Kidney epithelial cell (primary cell): ENCODE results near the gene MIGA1. TPM values are rescaled to one million over a fixed set of nuclear protein-coding genes. Genes with fewer than 3 reads are reported as not detected.
"Not testable (repeated sequence)": the region's sequence is repeated elsewhere in the genome, so short reads cannot be mapped to it uniquely, and the experiment has no call there.

Experiments used
- DNase-seq: peaks from one replicate; pipeline ENCODE4 v3.0.0-alpha.2; 2010; ENCODE audit warnings: low read depth
- H3K27me3 ChIP-seq: 2 replicates; pipeline ENCODE4 v1.6.0; 2011; ENCODE audit warnings: low read length; ENCODE audit not compliant: control insufficient read depth, insufficient read depth
- H3K36me3 ChIP-seq: 2 replicates; pipeline ENCODE4 v1.5.1; 2011; ENCODE audit warnings: low read length; ENCODE audit not compliant: control insufficient read depth, insufficient read depth
- H3K4me3 ChIP-seq: 2 replicates; pipeline ENCODE4 v1.5.1; 2011; ENCODE audit warnings: low read depth, mild to moderate bottlenecking, control low read depth, low read length
- total RNA-seq: library from RNA; depleted of rRNA; stranded (reverse); fragments of >200 nt; gene quantifications from 2 replicates; pipeline ENCODE4 v1.2.3, GENCODE V29; 2015
- TF ChIP-seq, protein P1 (sequence below): IDR thresholded peaks from 2 replicates; pipeline ENCODE4 v1.5.1; 2011; ENCODE audit warnings: mild to moderate bottlenecking, moderate library complexity, low read length, control low read depth, inconsistent platforms; ENCODE audit not compliant: insufficient read depth, poor library complexity, severe bottlenecking

MIGA1 gene
- total RNA-seq, 1 donor from 2014 or later = 14.5 TPM

DNA sequence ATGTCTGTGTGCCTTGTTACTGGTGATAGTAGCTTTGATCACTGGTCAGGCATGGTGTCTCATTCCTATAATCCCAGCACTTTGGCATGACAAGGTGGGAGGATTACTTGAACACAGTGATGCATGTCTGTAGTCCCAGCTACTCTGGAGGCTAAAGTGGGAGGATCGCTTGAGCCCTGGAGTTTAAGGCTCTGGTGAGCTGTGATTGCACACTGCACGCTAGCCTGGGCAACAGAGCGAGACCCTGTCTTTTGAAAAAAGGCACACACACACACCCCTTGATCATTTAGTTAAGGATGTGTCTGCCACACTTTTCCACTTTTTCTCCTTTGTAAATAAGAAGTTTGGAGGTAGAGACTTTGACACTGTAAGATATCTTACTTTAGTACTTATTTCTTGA lies 15.1 kb downstream of the MIGA1 start:
- TF ChIP-seq, protein P1, sequence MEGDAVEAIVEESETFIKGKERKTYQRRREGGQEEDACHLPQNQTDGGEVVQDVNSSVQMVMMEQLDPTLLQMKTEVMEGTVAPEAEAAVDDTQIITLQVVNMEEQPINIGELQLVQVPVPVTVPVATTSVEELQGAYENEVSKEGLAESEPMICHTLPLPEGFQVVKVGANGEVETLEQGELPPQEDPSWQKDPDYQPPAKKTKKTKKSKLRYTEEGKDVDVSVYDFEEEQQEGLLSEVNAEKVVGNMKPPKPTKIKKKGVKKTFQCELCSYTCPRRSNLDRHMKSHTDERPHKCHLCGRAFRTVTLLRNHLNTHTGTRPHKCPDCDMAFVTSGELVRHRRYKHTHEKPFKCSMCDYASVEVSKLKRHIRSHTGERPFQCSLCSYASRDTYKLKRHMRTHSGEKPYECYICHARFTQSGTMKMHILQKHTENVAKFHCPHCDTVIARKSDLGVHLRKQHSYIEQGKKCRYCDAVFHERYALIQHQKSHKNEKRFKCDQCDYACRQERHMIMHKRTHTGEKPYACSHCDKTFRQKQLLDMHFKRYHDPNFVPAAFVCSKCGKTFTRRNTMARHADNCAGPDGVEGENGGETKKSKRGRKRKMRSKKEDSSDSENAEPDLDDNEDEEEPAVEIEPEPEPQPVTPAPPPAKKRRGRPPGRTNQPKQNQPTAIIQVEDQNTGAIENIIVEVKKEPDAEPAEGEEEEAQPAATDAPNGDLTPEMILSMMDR = no peak
- DNase-seq = no peak
- no peaks in the 10 kb centered on the region for H3K27me3 ChIP-seq

DNA sequence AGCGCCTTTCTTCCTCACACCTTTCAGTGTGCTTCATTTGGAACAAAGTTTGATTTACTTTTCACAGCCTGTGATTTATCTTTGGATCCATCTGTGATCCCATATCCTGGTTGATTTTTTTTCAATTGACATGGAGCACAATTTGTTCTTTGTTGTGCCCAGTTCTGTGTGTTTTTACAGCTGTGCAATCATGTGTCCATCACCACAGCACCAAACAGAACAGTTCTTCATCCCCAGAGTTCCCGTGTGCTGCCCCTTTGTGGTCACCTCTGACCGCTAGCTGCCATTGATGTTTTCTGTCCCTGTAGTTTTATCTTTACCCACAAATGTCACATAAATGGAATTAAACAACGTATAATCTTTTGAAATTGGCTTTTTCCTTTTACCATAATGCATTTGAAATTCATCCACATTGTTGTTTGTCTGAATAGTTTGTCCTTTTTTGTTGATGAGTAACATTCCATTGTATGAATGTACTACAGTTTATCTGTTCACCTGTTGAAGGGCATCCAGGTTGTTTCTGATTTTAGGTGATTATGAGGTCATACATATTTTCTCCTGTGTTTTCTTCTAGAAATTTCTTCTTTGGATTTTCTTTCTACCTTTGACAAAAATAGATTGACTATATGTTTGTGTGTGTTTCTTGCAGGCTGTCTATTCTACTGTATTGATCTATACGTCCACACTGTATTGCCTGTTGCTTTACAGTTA lies 17.4 kb downstream of the MIGA1 start:
- DNase-seq = no peak
- TF ChIP-seq, protein P1 = no peak
- Histone ChIP-seq H3K4me3 (no peak overlapping the region), H3K36me3 (no peaks in the 10 kb centered on the region), H3K27me3 (no peaks in the 10 kb centered on the region)

More for the DNA sequence above, 15.1 kb downstream of the MIGA1 start:
- Histone ChIP-seq H3K4me3 (no peak overlapping the region), H3K36me3 (no peaks in the 10 kb centered on the region)

DNA sequence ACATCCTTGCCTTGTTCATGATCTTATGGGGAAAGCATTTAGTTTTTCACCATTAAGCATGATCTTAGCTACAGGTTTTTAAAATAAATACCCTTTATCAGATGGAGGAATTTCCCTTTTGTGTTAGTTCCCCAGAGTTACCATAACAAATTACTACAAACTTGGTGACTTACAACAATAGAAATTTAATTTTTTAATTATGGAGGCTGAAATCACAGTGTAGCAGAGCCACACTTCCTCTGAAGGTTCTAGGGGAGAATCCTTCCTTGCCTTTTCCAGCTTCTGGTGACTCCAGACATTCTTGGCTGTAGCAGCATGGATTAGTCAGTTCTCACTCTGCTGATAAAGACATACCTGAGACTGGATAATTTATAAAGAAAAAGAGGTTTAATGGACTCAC lies 18.5 kb downstream of the MIGA1 start:
- DNase-seq = no peak
- no peak overlapping the region for H3K4me3 ChIP-seq
- TF ChIP-seq, protein P1 = no peak
- H3K36me3 ChIP-seq = no peaks in the 10 kb centered on the region
- no peaks in the 10 kb centered on the region for H3K27me3 ChIP-seq

DNA sequence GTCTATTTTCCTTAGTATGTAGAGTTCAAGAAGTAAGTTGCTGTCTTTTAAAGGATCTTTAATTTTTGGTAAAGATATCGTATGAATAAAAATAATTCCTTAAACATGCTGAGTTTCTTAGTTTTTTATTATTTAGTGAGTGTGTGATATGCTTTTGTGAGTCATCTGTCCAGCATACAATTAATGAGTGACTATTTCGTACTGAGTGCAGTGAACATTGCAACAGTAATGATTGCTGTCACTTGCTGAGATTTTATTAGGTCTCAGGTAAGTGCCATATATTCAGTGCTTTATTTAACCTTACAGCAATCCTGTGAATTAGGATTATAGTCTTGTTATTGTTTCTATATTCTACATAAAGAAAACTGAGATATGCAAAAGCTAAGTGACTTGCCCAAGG lies 22.6 kb downstream of the MIGA1 start:
- no peak for DNase-seq
- H3K27me3 ChIP-seq = no peaks in the 10 kb centered on the region
- no peaks in the 10 kb centered on the region for H3K36me3 ChIP-seq
- TF ChIP-seq, protein P1 = no peak
- H3K4me3 ChIP-seq = no peak overlapping the region

DNA sequence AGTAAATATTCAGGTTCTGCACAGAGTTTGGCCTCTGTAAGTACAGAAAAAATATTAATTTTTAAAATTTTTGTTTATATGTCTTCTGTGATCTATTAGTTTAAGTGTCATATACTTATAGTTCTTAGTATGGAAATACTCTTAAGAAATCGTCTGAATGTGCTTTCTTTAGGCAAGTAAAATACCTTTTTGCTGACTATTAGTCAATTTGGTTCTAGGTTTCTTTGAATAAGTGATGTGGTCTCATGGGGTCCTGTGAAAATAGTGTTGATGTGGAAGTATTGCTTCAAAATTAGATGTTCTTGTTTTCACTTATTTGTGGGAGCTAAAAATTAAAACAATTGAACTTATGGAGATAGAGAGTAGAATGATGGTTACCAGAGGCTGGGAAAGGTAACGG lies 23.9 kb downstream of the MIGA1 start:
- H3K4me3 ChIP-seq = no peak overlapping the region
- TF ChIP-seq, protein P1 = no peak
- no peaks in the 10 kb centered on the region for H3K36me3 ChIP-seq
- H3K27me3 ChIP-seq = no peaks in the 10 kb centered on the region
- DNase-seq = no peak

DNA sequence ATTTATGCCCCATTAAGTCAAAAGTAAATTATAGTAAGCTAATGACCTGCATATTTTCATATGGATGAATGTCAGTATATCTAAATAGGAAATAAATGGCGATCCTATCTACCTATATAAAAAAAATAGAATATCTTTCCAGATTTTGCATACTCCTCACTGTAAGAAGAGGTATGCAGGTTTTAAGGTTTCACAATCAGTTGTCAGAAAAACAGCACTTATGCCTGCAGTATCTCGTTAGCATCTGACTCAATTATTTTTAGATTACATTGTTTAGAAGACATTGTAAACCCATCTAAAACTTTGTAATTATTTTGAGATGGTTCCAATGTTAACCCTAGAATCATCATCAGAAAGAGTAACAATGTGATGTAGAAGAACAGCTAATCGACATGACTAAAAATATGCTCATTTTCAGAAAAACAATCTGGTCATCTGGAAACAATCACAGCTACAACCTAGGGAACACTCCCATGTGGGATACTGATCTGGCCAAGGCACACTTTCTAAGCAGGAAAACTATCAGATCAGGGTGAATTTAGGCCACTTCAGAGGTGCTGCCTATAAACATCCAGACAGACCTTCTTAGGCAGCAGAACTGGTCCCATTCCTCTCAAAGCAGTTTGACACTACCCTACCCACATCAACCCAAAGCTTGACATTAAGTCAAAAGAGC lies 30.5 kb downstream of the MIGA1 start:
- not testable (repeated sequence) for H3K4me3 ChIP-seq, H3K27me3 ChIP-seq, H3K36me3 ChIP-seq, DNase-seq

DNA sequence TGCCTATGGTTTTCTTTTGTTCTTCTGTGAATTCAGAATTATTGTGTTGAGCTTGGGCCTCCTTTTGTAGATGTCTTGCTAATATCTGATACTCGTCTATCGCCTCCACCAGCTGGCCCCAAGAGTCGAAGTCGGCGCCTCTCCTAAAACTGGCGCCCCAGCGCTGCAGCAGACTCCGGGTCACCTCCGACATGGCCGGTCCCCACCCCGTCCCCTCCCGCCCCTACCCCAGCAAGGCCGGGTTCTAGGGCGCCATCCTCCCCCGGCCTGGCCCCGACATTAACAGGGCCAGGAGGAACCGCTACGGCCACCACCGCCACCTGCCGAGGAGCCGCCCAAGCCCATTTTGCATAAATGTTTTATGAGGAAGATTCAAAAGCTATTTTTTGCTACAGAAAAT lies 32.1 kb downstream of the MIGA1 start:
- not testable (repeated sequence) for DNase-seq, H3K27me3 ChIP-seq, H3K36me3 ChIP-seq, H3K4me3 ChIP-seq
